HG03064 (cell line): ENCODE results near the gene EPB41L1.

Source experiments
- ATAC-seq: cut with Tn5 transposase; IDR thresholded peaks from one replicate; pipeline ENCODE4 v1.9.1; 2021; ENCODE audit warnings: low read depth; ENCODE audit not compliant: unreplicated experiment

EPB41L1 gene

GRCh38 chr20:36252511-36252910, 98.0 kb downstream of the EPB41L1 start:
- no peak for ATAC-seq

GRCh38 chr20:36253036-36253435, 98.5 kb downstream of the EPB41L1 start:
- ATAC-seq: no peak

GRCh38 chr20:36254076-36254475, 99.5 kb downstream of the EPB41L1 start:
- no peak for ATAC-seq

GRCh38 chr20:36255445-36255844, 100.9 kb downstream of the EPB41L1 start:
- no peak for ATAC-seq

GRCh38 chr20:36259177-36260061, 104.9 kb downstream of the EPB41L1 start:
- no peak for ATAC-seq

- no peak for ATAC-seq
These were observed 105.8 kb downstream of the EPB41L1 start for GRCh38 chr20:36260316-36260715.

GRCh38 chr20:36261389-36262105, 107.0 kb downstream of the EPB41L1 start:
- no peak for ATAC-seq

GRCh38 chr20:36262440-36262839, 107.9 kb downstream of the EPB41L1 start:
- ATAC-seq: no peak

- ATAC-seq: no peak
These were observed 110.1 kb downstream of the EPB41L1 start for GRCh38 chr20:36264426-36265246.

- ATAC-seq: no peak
These were observed 111.6 kb downstream of the EPB41L1 start for GRCh38 chr20:36266189-36266588.

GRCh38 chr20:36267605-36268381, 113.3 kb downstream of the EPB41L1 start:
- ATAC-seq: no peak

- ATAC-seq: no peak
These were observed 114.2 kb downstream of the EPB41L1 start for GRCh38 chr20:36268440-36269342.

- ATAC-seq: no peak
These were observed 115.0 kb downstream of the EPB41L1 start for GRCh38 chr20:36269507-36269906.

- ATAC-seq: no peak
These were observed 116.5 kb downstream of the EPB41L1 start for GRCh38 chr20:36270744-36271638.

GRCh38 chr20:36271639-36272546, 117.4 kb downstream of the EPB41L1 start:
- no peak for ATAC-seq

- ATAC-seq: no peak
These were observed 118.1 kb downstream of the EPB41L1 start for GRCh38 chr20:36272547-36273220.
